Breast epithelium (tissue), 3 donors: ENCODE measurements around the gene CALN1.

Experiments
- POLR2A ChIP-seq: fragments of 450-650 bp; IDR thresholded peaks from one replicate; pipeline ENCODE4 v1.6.1; 2016; ENCODE audit warnings: antibody characterized with exemption, mild to moderate bottlenecking, moderate library complexity
- POLR2AphosphoS5 ChIP-seq, 3 donors: sonication (generic); formaldehyde crosslinking; IDR thresholded peaks; one replicate each; pipeline ENCODE4 v1.6.1; 2017; ENCODE audit warnings: antibody characterized with exemption in 3 of 3
- TF ChIP-seq, protein P1 (sequence below), 3 donors: fragments of 450-650 bp; IDR thresholded peaks; one replicate each; pipeline ENCODE4 v1.5.1; 2016 to 2017; ENCODE audit warnings: antibody characterized with exemption in 3 of 3, mild to moderate bottlenecking in 3 of 3, moderate library complexity in 3 of 3

DNA sequence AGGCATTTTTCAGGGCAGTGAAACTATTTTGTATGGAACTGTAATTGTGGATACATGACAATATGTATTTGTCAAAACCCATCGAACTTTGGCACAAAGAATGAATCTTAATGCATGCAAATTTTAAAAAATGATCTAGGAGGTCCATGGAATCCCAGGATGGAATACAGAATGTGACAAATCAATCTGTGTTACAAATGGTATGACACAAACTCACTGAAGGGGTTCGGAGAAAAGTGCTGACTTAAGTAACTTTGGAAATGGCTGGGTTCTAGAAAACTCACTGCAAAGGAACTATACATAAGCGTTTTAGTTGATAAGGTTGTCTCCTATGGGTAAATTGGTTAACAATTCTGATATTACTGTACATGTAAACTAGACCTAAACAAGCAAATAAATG, 26.0 kb downstream of the CALN1 start:
- TF ChIP-seq, protein P1, sequence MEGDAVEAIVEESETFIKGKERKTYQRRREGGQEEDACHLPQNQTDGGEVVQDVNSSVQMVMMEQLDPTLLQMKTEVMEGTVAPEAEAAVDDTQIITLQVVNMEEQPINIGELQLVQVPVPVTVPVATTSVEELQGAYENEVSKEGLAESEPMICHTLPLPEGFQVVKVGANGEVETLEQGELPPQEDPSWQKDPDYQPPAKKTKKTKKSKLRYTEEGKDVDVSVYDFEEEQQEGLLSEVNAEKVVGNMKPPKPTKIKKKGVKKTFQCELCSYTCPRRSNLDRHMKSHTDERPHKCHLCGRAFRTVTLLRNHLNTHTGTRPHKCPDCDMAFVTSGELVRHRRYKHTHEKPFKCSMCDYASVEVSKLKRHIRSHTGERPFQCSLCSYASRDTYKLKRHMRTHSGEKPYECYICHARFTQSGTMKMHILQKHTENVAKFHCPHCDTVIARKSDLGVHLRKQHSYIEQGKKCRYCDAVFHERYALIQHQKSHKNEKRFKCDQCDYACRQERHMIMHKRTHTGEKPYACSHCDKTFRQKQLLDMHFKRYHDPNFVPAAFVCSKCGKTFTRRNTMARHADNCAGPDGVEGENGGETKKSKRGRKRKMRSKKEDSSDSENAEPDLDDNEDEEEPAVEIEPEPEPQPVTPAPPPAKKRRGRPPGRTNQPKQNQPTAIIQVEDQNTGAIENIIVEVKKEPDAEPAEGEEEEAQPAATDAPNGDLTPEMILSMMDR (IDR thresholded peaks at IDR 0.05): no peak
- TF ChIP-seq POLR2AphosphoS5 (IDR thresholded peaks at IDR 0.05) (no peak), POLR2A (no peak)
